ENCODE results near the gene RCBTB2.
A peak's percentile ranks its signal among the peaks of the same experiment; 100 is the strongest.
"Not testable (repeated sequence)": the region's sequence is repeated elsewhere in the genome, so short reads cannot be mapped to it uniquely, and the experiment has no call there.

RCBTB2 gene
- 25.3 reads per million, percentile 52 among the genes with 10 or more reads in this experiment for total RNA-seq

DNA sequence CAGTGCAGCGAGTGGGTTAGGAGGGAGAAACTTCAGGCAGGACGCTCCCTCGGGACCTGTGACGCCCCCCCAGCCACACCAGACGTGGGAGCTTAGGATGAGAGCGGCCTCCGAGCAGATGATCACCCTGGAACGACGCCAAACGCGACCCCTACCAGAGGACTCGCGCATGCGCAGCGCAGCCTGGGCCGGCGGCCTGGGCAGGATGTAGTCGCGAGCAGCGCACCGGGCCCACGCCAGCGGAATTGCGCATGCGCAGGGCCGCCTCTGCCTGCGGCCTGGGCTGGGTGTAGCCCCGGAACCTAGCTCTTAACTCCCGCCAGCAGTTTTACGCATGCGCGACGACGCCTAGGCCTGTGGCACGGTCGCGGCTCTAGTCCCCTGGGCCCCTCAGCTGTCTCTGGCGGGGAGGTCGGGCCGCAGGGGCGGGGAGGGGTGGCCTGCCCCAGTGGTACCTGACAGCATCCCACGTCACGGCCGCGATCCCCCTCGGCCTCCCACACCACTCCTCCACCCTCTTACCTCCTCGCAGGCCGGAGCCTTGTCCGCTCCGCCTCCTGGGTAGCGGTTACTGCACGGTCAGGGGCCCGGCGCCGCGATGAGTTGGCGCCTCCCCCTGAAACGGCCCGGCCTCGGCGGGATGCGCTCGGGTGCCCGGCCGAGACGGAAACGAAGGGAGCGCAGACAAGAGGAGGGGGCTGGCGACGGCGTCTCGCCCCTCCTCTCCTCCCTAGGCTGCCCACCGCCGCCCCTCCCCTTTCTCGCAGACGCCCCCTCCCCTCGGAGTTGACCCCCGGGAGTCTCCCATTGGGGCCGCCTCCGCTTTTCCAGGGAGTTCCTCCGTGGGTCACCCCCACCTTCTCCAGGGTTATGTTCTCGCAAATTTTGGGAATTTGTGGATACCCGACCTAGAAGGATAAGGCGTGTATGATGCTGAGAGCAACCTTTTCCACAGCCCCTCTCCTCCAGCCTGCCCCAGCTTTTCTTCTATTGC is at the start of gene RCBTB2:
Gene RCBTB2 (minus strand): TSS at position 575 of the 994 bp plus-strand sequence. CDS start 11,141 bp downstream, outside the sequence.
- peak; percentile 97 for DNase-seq

DNA sequence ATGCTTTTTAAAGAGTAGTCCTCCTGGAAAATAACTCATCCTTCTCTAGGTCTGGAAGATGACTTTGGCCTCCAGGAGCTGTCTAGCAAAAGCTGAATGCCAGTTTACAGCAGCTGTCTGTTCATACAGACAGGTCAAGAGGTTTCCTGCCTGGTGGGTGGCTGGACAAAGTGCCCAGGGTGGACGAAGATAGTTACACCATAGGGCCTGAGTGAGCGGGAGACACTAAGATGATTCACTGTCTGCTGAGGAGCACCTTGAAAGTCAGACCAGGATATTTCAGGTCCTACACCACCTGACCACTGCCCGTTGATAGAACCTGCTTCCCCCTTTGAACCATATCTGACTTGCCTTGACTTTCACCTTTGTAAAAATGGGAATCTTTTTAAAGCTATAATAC is 49.2 kb upstream of the RCBTB2 start:
- no peak for DNase-seq

DNA sequence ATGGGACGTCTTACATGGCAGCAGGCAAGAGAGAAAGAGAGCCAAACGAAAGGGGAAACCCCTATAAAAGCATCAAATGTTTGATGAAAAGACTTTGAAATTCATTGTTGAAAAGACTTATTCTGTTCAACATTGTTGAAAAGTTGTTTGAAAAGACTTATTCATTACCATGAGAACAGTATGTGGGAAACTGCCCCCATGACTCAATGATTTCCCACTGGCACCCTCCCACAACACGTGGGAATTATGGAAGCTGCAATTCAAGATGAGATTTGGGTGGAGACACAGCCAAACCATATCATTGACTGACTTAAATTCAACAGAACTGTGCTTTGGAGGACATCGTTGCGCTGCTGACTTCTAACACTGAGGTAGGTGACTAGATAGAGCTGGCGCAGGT is 48.0 kb upstream of the RCBTB2 start:
- DNase-seq: no peak

DNA sequence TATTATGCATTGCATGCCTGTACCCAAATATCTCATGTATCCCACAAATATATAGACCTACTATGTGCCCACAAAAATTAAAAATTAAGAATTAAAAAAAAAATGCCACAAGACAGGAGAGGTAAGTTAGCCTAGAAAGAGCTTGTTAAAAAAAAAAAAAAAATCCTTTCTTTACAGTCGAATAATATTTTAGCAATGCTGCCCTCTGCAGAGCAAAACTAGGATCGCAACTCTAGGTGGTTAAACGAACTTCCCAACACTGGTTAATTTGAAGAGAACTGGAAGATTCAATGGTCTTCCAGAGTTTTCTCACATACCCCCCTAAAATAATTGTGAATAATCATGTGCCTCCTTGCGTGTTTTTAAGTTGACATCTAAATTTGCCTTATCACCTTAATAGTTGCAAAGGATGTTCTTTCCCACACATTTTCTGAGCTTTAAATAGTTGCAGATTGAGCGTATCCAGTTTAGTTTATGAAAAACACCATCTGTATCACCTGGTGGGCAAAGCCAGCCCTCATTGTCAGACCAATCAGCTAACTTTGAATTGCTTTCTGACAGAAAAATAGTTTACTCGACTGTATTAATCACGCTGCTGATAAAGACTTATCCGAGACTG is 47.4 kb upstream of the RCBTB2 start:
- peak; percentile 70 for DNase-seq

DNA sequence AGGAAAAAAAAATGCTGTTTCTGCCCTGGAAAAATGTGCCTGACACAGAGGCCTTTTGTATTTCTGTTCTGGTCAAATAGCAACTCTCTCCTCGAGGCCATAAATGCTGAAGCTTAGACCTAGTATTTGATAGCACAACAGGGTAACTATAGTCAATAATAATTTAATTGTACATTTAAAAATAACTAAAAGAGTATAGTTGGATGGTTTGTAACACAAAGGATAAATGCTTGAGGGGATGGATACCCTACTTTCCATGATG is 47.0 kb upstream of the RCBTB2 start:
- DNase-seq: not testable (repeated sequence)

DNA sequence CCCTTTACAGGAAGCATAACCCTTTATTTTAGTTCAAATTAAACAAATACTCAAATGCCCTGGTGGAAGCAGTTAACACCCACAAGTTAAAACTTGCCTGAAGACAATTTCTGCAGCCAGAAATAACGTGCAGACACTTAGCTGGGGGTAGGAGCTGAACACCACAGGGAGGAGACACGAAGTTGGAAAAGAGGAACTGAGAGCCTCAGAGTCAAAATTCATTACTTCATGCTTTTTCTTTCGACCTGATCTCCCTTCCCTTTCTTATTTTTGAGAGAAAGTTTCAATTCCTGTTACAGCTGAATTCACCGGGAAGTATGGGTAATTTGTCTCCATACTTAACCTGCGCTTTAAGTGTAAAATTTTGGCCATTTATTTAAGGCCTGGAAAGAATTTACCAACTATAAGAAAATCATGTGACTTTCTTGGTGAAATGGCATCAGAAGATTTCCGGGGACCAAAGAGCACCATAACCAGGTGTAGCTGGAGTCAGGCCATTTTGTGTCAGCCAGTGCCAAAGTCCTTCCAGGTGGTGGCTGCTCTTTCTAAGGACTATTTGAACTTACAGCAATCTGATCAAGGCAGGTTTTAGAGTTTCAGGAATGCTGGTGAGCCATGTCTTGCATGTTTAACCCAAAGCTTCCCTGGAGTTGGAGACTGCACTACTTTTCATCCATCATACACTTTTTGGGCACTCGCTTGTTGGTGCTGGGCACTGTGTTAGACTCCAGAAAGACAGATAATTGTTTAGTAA is 46.5 kb upstream of the RCBTB2 start:
- DNase-seq: no peak

DNA sequence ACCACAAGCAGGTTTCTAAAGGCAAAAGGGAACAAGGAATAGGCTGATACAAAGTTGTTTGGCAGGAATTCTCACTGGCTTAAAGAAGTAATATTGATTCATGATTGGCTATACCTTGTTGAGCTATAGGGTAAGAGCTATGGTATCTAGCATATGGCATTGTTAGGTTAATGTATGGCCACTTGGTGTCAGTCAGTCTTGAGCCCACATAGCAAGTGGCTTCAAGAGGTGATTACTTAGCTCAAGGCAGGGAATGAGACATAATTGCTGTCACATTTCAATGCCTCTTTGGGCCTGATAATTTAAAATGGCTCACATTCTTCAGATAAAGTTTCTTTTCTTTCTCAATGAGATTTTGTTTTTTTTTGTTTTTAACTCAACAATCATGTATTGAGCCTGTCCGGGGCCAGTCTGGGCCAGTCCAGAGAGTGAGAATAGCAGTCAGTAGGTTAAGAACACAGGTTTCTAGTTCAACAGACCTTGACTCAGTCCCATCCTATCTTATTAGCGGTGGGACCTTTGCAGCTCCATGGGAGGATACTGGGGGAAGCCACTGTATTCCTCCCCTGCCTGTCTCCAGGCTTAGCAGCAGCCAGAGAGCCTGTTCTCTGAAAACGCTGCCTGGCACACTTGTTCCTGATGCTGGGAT is 45.8 kb upstream of the RCBTB2 start:
- DNase-seq: no peak

DNA sequence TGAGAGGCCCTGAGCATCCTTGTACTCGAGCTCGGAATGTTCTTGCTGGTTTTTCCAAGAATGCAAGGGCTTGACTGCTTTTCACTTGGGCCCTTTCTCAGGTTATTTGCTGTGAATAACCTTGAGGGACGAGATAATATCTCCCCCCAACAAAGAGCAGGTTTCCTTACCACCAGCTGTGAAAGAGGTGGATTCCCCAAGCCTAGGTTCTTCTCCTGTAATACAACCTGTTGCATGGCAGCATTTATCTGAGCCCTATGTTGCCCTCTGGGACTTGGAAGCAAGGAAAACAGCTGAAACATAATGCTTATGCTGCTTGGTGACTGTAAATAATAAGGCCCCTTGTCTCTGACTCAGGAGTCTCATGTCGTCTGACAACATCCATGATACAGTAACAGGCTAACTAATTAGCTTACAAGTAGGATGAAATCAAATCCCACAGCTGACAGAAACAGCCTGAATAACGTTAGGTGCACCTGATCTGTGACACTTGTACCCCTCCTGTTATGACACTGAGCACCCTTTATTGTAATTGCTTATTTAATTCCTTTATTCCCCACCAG is 43.6 kb upstream of the RCBTB2 start:
- DNase-seq: no peak

DNA sequence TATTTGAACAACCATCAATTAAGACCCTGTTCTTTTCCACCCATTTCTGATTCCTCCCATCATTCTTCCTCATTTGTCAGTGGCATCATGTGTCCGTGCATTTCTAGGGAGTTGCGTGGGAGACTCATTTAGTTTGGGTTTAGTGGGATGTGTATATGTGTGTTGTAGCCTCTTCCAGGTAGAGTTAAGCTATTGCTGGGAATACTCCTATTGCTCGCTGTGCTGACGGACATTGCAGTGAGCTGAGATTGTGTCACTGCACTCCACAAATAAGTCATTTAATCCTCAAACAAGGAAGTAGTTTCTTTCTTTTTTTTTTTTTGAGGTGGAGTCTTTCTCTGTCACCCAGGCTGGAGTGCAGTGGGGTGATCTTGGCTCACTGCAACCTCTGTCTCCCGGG is 42.2 kb upstream of the RCBTB2 start:
- DNase-seq: no peak

DNA sequence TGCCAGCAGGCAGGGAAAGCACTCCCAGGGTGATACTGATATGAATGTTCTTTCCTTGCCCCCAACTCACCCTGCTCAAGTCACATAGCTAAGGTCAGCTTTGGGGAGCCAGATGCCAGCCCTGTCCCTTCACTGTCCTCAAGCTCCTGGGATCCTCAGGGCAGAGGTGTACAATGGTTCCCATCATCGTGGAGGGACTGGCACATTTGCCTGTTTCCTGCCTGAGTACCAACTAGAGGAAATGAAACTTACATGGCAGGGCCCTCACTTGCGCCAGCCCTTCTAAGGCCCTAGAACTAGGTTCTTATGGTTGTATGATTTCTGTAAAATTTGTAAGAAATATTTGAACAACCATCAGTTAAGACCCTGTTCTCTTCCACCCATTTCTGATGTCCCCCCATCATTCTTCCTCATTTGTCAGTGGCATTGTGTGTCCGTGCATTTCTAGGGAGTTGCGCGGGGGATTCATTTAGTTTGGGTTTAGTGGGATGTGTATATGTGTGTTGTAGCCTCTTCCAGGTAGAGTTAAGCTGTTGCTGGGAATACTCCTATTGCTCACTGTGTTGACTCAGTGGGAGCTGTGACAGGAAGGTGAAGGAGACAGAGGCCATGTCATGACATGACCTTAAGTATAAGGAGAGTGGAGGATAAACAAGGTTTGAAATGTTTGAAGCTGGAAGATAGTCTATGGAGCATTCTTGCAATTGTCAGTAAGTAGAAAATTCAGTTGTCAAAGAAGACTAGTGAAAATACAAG is 41.3 kb upstream of the RCBTB2 start:
- no peak for DNase-seq

DNA sequence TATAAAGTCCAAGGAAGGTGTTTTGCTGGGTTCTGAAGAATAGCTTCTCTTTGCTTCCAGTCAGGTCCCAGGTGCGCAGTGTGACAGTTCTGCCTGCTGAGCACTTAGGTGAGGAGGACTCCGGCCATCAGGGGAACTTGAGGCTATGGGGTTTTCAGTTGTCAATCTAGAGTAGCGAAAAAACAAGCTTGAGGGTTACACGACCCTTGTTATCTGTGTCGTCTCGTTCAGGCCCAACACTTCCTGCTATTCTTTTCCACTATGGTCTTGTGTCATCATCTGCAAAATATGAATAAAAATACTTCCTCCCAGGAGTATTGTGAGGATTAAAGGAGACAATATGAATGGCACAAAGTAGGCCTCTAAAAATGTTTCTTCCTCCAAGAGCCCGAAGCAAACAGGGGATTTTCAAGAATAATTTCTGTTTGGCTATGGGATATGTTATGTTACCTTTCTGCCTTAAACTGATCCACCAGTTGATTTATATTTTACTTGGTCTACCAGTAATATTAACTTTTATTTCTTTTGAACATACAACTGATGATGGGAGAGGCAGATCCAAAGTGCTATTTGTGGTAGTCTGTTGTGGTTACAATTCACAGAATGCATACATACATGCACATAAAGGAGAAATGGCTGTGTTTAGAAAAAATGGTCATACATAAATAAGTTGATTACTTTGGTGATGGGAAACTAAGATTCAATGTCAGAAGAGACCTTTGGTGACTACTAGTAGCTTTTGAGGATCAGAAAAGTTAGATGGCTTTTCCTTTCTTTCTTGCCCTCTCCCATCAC is 40.5 kb upstream of the RCBTB2 start:
- no peak for DNase-seq

DNA sequence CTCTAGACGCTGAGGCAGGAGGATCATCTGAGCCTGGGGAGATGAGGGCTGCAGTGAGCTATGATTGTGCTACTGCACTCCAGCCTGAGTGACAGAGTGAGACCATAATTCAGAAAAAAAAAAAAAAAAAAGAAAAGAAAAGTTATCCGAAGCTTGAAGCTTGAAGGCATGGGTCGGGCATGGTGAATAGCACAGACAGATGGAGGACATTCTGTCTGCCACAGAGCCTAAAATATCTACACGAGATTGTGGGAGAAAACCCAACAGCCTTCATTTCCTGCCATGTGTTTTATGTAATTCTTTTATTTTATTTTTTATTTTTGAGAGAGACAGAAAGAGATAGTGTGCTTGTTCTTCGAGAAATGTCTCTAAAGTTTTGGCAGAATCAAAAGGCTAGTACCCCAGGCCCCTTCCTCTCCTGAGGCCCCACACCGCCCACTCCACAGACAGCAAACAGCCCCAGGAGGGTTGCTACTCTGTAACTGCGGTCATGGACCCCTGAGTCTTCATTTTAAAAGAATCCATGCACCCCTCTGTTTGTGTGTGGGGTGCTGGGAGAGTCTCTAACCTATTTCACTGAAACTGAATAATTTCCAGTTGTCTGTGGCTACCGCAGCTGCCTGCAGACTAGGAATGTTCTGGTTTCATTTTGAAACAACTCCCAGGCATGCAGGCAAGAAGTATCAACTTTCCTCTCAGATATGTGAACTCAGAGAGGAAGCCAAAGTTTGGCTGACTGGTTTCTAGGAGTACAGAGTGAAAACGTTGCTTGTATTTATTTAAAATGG is 38.4 kb upstream of the RCBTB2 start:
- DNase-seq: no peak

DNA sequence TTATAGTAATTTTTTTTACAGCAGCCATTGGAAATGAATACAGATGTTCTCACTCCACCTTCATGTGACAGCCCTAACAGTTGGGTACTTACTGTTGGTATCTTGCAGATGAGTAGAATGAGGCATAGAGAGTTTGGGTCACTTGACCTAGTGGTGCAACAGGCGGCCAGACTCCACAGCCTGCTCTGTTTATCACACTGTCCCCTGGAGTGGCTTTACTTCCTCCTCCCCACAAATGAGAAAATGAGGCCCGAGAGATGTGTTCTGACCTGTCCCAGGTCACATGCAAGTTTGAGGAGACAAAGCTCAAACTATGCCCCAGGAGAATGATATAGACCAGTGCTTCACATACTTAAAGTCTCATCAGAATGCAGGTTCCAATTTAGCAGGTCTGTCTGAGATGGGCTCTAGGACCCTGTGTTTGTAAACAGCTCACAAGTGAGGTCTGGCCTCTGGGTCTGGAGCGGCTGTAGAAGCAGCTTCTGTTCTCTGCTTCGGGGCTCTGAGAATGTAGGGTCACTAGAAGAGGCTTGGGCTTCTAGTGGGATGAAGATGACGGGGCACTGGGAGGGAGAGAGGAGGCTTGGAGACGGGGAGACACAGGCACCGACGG is 37.4 kb upstream of the RCBTB2 start:
- DNase-seq: no peak

DNA sequence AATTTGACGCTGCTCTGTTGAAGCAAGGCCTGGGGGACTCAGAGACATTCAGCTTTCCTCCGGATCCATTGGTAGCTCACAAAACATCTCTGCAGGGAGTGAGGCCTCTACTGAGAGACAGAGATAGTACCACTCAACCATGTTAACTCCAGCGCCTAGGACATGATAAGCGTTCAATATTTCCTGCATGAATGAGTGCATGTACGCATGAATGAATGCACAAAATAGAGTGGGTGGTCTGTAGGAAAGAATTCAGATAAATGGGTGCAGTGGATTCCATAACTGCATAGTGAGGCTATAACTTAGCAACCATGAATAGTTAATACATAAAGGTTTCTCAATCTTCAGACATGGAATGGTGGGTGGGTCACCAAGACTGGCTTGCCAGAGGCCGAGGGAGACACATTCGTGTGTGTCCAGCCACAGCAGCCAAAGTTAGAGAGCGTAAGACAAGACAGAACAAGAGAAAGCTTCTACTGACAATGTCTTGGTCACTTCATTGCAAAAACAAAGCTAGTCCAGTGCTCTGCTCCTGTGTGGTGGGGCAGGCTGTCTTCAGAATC is 36.3 kb upstream of the RCBTB2 start:
- no peak for DNase-seq

DNA sequence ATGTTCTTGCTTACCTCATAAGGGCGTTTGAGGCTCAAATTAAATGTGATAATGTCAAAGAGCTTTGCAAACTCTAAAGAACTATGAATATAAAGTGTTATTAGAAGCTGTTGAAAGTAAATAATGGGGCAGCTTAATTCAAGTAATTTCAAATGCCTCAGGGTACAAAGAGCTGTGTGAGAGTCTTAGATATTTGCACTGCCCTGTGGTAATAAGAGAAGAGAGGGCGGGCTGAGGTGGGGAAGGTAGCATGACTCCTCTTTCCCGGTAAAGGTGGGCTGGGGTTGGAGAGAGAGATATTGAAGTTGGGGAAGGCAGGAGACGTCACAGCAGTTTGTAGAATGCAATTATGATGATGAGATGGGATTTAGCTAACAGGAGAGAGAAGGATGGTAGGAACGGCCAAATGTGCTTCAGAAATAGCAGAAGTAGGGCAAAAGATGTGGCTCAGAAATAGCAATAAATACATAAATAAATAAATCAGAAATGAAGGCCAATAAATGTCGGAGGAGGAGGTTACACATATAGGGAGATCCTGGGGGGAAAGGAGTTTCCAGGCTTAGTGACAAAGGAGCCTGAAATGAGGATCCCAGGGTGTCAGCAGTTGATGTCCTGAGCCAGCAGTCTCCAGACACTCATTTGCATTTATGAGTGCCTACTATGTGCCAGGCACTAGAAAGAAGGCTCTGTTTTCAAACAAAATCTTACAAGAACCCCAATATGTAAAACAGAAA is 35.7 kb upstream of the RCBTB2 start:
- no peak for DNase-seq

DNA sequence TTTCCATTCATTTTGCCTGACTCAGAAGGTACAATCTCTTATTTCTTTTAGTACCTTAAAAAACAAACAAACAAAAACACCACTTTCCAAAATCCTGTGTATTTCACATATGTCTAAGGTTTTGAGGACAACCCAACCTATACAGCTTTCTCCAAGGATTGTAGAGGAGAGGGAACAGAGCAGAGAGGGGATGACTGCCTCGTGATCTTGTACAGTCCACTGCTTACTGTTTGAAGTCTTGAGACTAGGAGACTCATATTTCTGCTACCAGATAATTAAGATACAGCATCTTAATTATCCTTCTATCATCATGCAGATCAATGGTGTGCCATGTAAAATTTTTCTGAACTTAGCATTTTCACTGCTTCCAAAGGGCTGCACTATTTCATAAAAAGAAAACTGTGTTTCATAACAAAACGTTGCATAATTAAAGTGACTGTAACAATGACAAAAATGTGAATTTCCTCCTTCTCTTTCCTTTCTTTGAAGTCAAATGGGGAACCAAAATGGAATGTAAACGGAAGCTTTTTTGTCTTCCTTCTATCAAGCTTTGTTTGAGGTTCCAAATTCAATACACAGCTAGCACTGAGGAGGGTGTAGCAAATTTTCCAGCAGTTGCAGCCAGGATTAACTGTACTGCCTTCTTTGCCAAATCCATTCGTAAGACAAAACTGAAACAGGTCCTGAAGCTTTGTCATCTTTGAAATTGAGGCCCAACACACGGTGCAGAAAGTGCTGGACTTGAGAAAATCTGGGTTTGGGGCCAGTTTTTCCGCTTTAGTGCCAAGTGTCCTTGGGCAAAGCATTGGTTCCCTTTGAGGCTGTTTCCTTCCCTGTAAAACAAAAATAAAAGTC is 34.9 kb upstream of the RCBTB2 start:
- no peak for DNase-seq

DNA sequence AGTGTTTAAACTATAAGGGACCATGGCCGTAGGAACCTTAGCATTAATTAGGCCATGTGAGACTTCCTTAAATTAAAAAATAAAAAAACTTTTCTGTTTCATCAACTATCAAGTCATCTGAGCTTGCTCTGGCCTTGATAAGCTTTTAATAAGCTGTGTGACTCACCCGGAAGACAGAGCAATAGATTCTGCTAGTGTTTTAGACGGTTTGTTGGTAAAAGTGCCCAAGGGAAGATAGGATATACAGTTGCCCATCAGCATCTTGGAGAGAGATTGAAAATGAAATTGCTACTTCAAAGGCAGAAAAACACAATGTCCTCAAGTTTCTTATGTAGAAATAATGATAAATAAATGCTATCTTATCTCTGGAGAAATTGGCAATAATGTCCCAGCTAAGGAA is 31.2 kb upstream of the RCBTB2 start:
- DNase-seq: no peak

DNA sequence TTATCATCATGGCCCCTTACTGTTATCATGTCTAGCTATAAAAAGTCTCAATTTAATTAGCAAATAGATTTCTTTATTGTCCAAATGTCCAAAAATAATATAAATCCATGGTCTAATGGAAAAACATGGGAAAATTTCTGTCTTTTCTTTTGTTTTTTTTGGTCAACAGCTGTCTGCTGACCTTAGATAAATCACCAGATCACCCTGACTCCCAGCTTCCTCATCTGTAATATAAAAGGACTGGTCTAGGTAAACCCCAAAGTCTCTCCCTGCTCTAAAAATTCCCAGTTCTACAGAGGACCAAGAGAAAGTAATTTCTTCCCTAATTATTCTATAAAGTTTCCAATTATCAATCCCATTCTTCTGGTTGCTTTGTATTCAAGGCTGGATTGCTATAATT is 30.7 kb upstream of the RCBTB2 start:
- DNase-seq: no peak

All from effector CD4-positive, alpha-beta T cell (primary cell).